ENCODE results near the gene LMO7.

The LMO7 gene

GRCh38 chr13:75705908-75706307 lies 69.8 kb downstream of the LMO7 start:
- DNase-seq: no peak
- Histone ChIP-seq H3K9me3 (no peaks in the 10 kb centered on the region), H3K4me1 (peaks cover 0 to 22% (median 12%) of the 10 kb centered on the region in 4 donors), H3K36me3 (no peaks in the 10 kb centered on the region), H3K4me3 (no peak overlapping the region), H3K27me3 (no peaks in the 10 kb centered on the region), H3K27ac (no peak overlapping the region)
- intact Hi-C loops (cut with DNase I; ENCODE audit: low total_unique reads): no loop called here
- TF ChIP-seq CTCF (IDR thresholded peaks at IDR 0.05): no peak

- no peaks in the 10 kb centered on the region for H3K36me3 ChIP-seq
- H3K27ac ChIP-seq: no peak overlapping the region
- H3K9me3 ChIP-seq: no peaks in the 10 kb centered on the region
- TF ChIP-seq CTCF (IDR thresholded peaks at IDR 0.05): no peak
- no peak for DNase-seq
- H3K27me3 ChIP-seq: no peaks in the 10 kb centered on the region
- H3K4me3 ChIP-seq: no peak overlapping the region
- intact Hi-C loops (cut with DNase I; ENCODE audit: low total_unique reads): no loop called here
- peaks cover 0 to 7% (median 2%) of the 10 kb centered on the region in 4 donors for H3K4me1 ChIP-seq
Measured at GRCh38 chr13:75713852-75714251, 77.7 kb downstream of the LMO7 start.

GRCh38 chr13:75715601-75716523 lies 79.7 kb downstream of the LMO7 start:
- peaks cover 0 to 7% (median 2%) of the 10 kb centered on the region in 4 donors for H3K4me1 ChIP-seq
- no peak overlapping the region for H3K27ac ChIP-seq
- H3K36me3 ChIP-seq: no peaks in the 10 kb centered on the region
- no peaks in the 10 kb centered on the region for H3K27me3 ChIP-seq
- no peak for DNase-seq
- intact Hi-C loops (cut with DNase I; ENCODE audit: low total_unique reads): no loop called here
- no peaks in the 10 kb centered on the region for H3K9me3 ChIP-seq
- TF ChIP-seq CTCF (IDR thresholded peaks at IDR 0.05): no peak
- H3K4me3 ChIP-seq: no peak overlapping the region

GRCh38 chr13:75717525-75717924 lies 81.4 kb downstream of the LMO7 start:
- no peak overlapping the region for H3K4me3 ChIP-seq
- DNase-seq: no peak
- no peaks in the 10 kb centered on the region for H3K27me3 ChIP-seq
- TF ChIP-seq CTCF (IDR thresholded peaks at IDR 0.05): no peak
- no peaks in the 10 kb centered on the region for H3K36me3 ChIP-seq
- no peak overlapping the region for H3K27ac ChIP-seq
- intact Hi-C loops (cut with DNase I; ENCODE audit: low total_unique reads): no loop called here
- no peaks in the 10 kb centered on the region for H3K9me3 ChIP-seq
- H3K4me1 ChIP-seq: peaks cover 0 to 7% (median 2%) of the 10 kb centered on the region in 4 donors

GRCh38 chr13:75721307-75721706 lies 85.2 kb downstream of the LMO7 start:
- no peaks in the 10 kb centered on the region for H3K27me3 ChIP-seq
- peaks cover 0 to 13% (median 4%) of the 10 kb centered on the region in 4 donors for H3K4me1 ChIP-seq
- DNase-seq: no peak
- intact Hi-C loops (cut with DNase I; ENCODE audit: low total_unique reads): no loop called here
- H3K9me3 ChIP-seq: no peaks in the 10 kb centered on the region
- no peak overlapping the region for H3K27ac ChIP-seq
- no peak overlapping the region for H3K4me3 ChIP-seq
- no peak for TF ChIP-seq CTCF (IDR thresholded peaks at IDR 0.05)
- H3K36me3 ChIP-seq: no peaks in the 10 kb centered on the region

Data from tibial artery (tissue), 4 donors.